Body of pancreas (tissue), 4 donors: ENCODE data around the gene MEOX1. TPM values are rescaled to one million over a fixed set of nuclear protein-coding genes. Genes with fewer than 3 reads are reported as not detected.

Experiments used
- ATAC-seq: fragments of 150-250 bp; one replicate; pipeline ENCODE4 v1.9.1; 2016
- DNase-seq, 4 donors: peaks; one replicate each; pipeline ENCODE4 v3.0.0-alpha.2; 2019
- H3K27ac ChIP-seq, 4 donors: fragments of 200-600 bp; sonication (generic); 1 replicate in 3 of 4; 2 replicates in 1 of 4; pipeline versions ENCODE4 v1.5.1 to v1.6.1; 2016 to 2019; ENCODE audit warnings: mild to moderate bottlenecking in 1 of 4, mixed read lengths in 1 of 4, moderate library complexity in 1 of 4
- H3K27me3 ChIP-seq, 2 donors: fragments of 200-600 bp; sonication (generic); one replicate each; pipeline ENCODE4 v1.6.0; 2016; ENCODE audit warnings: mild to moderate bottlenecking in 1 of 2
- H3K36me3 ChIP-seq, 2 donors: fragments of 200-600 bp; sonication (generic); replicated peaks in 1 of 2; 2 replicates each; pipeline ENCODE4 v1.5.1; 2016; ENCODE audit warnings: low read depth in 2 of 2; ENCODE audit not compliant: insufficient read depth in 1 of 2
- H3K4me1 ChIP-seq: fragments of 200-600 bp; sonication (generic); one replicate; pipeline ENCODE4 v1.6.0; 2016
- H3K4me3 ChIP-seq, 2 donors: fragments of 200-600 bp; sonication (generic); 1 replicate in 1 of 2; 2 replicates in 1 of 2; pipeline ENCODE4 v1.5.1; 2016 to 2019
- H3K9me3 ChIP-seq, 3 donors: fragments of 200-600 bp; sonication (generic); 1 replicate in 2 of 3; 2 replicates in 1 of 3; pipeline ENCODE4 v1.5.1; 2016
- POLR2A ChIP-seq, 3 donors: fragments of 450-650 bp; IDR thresholded peaks; one replicate each; pipeline ENCODE4 v1.6.1; 2016; ENCODE audit warnings: antibody characterized with exemption in 3 of 3, mild to moderate bottlenecking in 2 of 3
- WGBS, 2 donors: methylation state at CpG; one replicate each; pipeline ENCODE4 v1.1.5; 2017; 5-methylcytosine and 5-hydroxymethylcytosine counted together
- intact Hi-C: fragments of 100-400 bp; cut with DNase I; formaldehyde crosslinking; loops from one replicate; pipeline ENCODE4 v1.15.1; 2023
- total RNA-seq, 2 donors: library from RNA; depleted of rRNA; stranded (reverse); fragments of >200 nt; gene quantifications; one replicate each; pipeline ENCODE4 v1.1.0, GENCODE V29; 2016
- TF ChIP-seq, protein P1 (sequence below), 7 experiments: fragments of 450-650 bp in 4 of 7; fragments of 200-600 bp in 3 of 7; sonication (generic) in 3 of 7; IDR thresholded peaks; one replicate each; pipeline ENCODE4 v1.5.1; 2016 to 2019; ENCODE audit warnings: antibody characterized with exemption in 7 of 7

MEOX1 gene
- total RNA-seq, 2 donors from 2014 or later, result 0.52 to 2.3 TPM

DNA sequence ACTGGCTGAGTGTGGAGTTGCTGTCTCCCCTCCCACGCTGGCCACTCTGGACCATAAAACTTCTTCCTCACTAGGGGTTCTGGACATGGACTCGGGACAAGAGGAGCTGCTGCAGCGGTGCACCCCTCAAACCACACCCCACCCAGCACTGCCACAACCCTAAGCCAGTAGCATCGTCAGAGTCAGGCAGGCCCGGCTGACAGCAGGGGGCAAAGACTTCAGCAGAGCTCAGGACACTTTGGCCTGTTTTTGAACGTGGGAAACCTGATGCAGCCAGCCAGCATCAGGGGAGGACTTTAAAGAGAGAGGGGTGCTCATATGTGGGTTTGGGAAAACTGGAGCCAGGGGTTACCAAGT, 9.6 kb downstream of the MEOX1 start:
- WGBS, 2 donors, result 43 to 71% methylated on average over 4 to 6 of the region's 6 CpGs
- Histone ChIP-seq H3K9me3 (no peaks in the 10 kb centered on the region), H3K36me3 (no peaks in the 10 kb centered on the region), H3K27me3 (no peaks in the 10 kb centered on the region), H3K4me3 (no peak overlapping the region), H3K27ac (no peak overlapping the region), H3K4me1 (no peaks in the 10 kb centered on the region)
- intact Hi-C loops, result no loop called here
- no peak for ATAC-seq
- DNase-seq, result no peak
- TF ChIP-seq, protein P1, sequence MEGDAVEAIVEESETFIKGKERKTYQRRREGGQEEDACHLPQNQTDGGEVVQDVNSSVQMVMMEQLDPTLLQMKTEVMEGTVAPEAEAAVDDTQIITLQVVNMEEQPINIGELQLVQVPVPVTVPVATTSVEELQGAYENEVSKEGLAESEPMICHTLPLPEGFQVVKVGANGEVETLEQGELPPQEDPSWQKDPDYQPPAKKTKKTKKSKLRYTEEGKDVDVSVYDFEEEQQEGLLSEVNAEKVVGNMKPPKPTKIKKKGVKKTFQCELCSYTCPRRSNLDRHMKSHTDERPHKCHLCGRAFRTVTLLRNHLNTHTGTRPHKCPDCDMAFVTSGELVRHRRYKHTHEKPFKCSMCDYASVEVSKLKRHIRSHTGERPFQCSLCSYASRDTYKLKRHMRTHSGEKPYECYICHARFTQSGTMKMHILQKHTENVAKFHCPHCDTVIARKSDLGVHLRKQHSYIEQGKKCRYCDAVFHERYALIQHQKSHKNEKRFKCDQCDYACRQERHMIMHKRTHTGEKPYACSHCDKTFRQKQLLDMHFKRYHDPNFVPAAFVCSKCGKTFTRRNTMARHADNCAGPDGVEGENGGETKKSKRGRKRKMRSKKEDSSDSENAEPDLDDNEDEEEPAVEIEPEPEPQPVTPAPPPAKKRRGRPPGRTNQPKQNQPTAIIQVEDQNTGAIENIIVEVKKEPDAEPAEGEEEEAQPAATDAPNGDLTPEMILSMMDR (IDR thresholded peaks at IDR 0.05), result no peak
- no peak for TF ChIP-seq POLR2A (IDR thresholded peaks at IDR 0.05)

DNA sequence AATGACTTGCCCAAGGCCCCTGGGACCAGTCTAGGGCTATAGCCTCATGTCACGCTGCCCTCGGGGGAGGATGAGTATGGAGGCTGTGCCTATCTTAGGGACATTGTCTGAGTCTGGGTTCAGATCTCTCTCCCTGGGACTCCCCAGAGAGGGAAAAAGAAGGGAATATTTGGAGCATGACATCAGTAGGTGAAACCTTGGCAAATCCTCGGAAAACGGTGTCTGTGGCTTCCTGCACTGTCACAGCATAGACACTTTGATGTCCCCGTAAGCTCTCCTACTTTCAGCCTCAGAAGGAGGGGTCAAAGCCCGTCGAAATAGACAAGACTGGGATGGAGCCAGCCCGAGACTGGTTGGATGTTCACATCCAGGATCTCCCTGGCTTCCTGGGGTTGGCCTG, 11.3 kb downstream of the MEOX1 start:
- Histone ChIP-seq H3K27ac (no peak overlapping the region), H3K27me3 (peaks cover 0 to 11% of the 10 kb centered on the region in 2 donors), H3K9me3 (no peaks in the 10 kb centered on the region), H3K4me1 (peaks cover 9% of the 10 kb centered on the region), H3K4me3 (no peak overlapping the region), H3K36me3 (no peaks in the 10 kb centered on the region)
- TF ChIP-seq POLR2A (IDR thresholded peaks at IDR 0.05), result no peak
- TF ChIP-seq, protein P1 (IDR thresholded peaks at IDR 0.05), result no peak
- ATAC-seq (no peak), DNase-seq (no peak)
- intact Hi-C loops, result no loop called here
- WGBS, 2 donors, result 61 to 86% methylated on average over 4 to 8 of the region's 8 CpGs

- Histone ChIP-seq H3K4me3 (no peak overlapping the region), H3K9me3 (no peaks in the 10 kb centered on the region), H3K27me3 (peaks cover 0 to 11% of the 10 kb centered on the region in 2 donors), H3K4me1 (peaks cover 9% of the 10 kb centered on the region), H3K36me3 (no peaks in the 10 kb centered on the region), H3K27ac (no peak overlapping the region)
- intact Hi-C loops, result no loop called here
- DNase-seq (no peak), ATAC-seq (no peak)
- WGBS, 2 donors, result 77 to 86% methylated on average over 6 to 7 of the region's 7 CpGs
- TF ChIP-seq POLR2A (IDR thresholded peaks at IDR 0.05), result no peak
- TF ChIP-seq, protein P1 (IDR thresholded peaks at IDR 0.05), result no peak
Observed at GRCh38 chr17:43648916-43649315, 12.8 kb downstream of the MEOX1 start.

- H3K4me1 ChIP-seq, result peaks cover 9% of the 10 kb centered on the region
- ATAC-seq (peak; percentile 78), DNase-seq (peak; percentile 21 to 45 (median 40))
- no peaks in the 10 kb centered on the region for H3K9me3 ChIP-seq
- H3K27ac ChIP-seq, result peak overlapping the region in 3 of 4 donors; percentile 37 to 39 (median 38)
- no peaks in the 10 kb centered on the region for H3K36me3 ChIP-seq
- peak overlapping the region in 1 of 2 donors; percentile 14 for H3K4me3 ChIP-seq
- no peak for TF ChIP-seq POLR2A (IDR thresholded peaks at IDR 0.05)
- peaks cover 0 to 11% of the 10 kb centered on the region in 2 donors for H3K27me3 ChIP-seq
- intact Hi-C loops, result no loop called here
- WGBS, 2 donors, result 6 to 17% methylated on average over 17 to 59 of the region's 72 CpGs
Observed at GRCh38 chr17:43645765-43646481, 15.8 kb downstream of the MEOX1 start.

GRCh38 chr17:43645450-43645764, 16.3 kb downstream of the MEOX1 start:
- TF ChIP-seq, protein P1 (IDR thresholded peaks at IDR 0.05), result no peak
- no peak for DNase-seq
- peaks cover 0 to 11% of the 10 kb centered on the region in 2 donors for H3K27me3 ChIP-seq
- no peak for ATAC-seq
- H3K9me3 ChIP-seq, result no peaks in the 10 kb centered on the region
- WGBS, 2 donors, result 82 to 83% methylated on average over 7 to 16 of the region's 16 CpGs
- no peak overlapping the region for H3K4me3 ChIP-seq
- H3K27ac ChIP-seq, result peak overlapping the region in 1 of 4 donors; percentile 37
- intact Hi-C loops, result no loop called here
- peaks cover 9% of the 10 kb centered on the region for H3K4me1 ChIP-seq
- no peaks in the 10 kb centered on the region for H3K36me3 ChIP-seq
